GM10266 (cell line): ENCODE measurements around the gene MED12L.

Experiments
- DNase-seq: peaks from one replicate; pipeline ENCODE4 v3.0.0; 2012; ENCODE audit errors: extremely low spot score
- CTCF ChIP-seq: IDR thresholded peaks from 2 replicates; pipeline ENCODE4 v1.5.1; 2012; ENCODE audit warnings: mild to moderate bottlenecking, low read depth; ENCODE audit not compliant: control insufficient read depth, insufficient read depth; ENCODE audit errors: missing control alignments

Gene MED12L

GRCh38 chr3:151183265-151183671 lies 97.8 kb downstream of the MED12L start:
- DNase-seq: no peak

GRCh38 chr3:151191095-151191494 lies 105.6 kb downstream of the MED12L start:
- no peak for TF ChIP-seq CTCF
- no peak for DNase-seq

More at GRCh38 chr3:151183265-151183671, 97.8 kb downstream of the MED12L start:
- TF ChIP-seq CTCF: no peak

- no peak for TF ChIP-seq CTCF
- no peak for DNase-seq
Measured at GRCh38 chr3:151192545-151192944, 107.1 kb downstream of the MED12L start.

GRCh38 chr3:151195826-151196225 lies 110.4 kb downstream of the MED12L start:
- TF ChIP-seq CTCF: no peak
- no peak for DNase-seq

- TF ChIP-seq CTCF: no peak
Measured at GRCh38 chr3:151196434-151196833, 111.0 kb downstream of the MED12L start.

GRCh38 chr3:151197228-151197627 lies 111.8 kb downstream of the MED12L start:
- no peak for TF ChIP-seq CTCF
- no peak for DNase-seq

More at GRCh38 chr3:151196434-151196833, 111.0 kb downstream of the MED12L start:
- no peak for DNase-seq

GRCh38 chr3:151197981-151198767 lies 112.7 kb downstream of the MED12L start:
- DNase-seq: no peak
- TF ChIP-seq CTCF: no peak
